ENCODE data around the gene LILRA5. TPM values are rescaled to one million over a fixed set of nuclear protein-coding genes. Genes with fewer than 3 reads are reported as not detected.
"Not testable (repeated sequence)": the region's sequence is repeated elsewhere in the genome, so short reads cannot be mapped to it uniquely, and the experiment has no call there.

LILRA5 gene
- total and polyA plus RNA-seq, 2 donors (not counting 1 experiment from before 2014, with no cell fraction given), result 1.8 TPM; not detected in 1

GRCh38 chr19:54281007-54281728 is 31.8 kb downstream of the LILRA5 start, which contains the start of gene LILRB2:
TSS of gene LILRB2 (minus strand) at chr19:54281110. CDS start at chr19:54280496, 614 bp downstream.
- ChIA-PET POLR2A (interaction anchor here (0.9 kb wide), 1 partner anchor 76 kb away, joined by 3 read pairs; no protein-coding TSS in a partner anchor), CTCF (interaction anchor here (0.8 to 7.2 kb wide), 4 partner anchors 14 to 110 kb away, joined by 3 to 49 read pairs (median 4); no protein-coding TSS in a partner anchor)
- 77% methylated on average over 6 of the region's 12 CpGs for WGBS (ENCODE audit: insufficient coverage)
- Histone ChIP-seq H2AFZ (ENCODE audit: insufficient read depth, low read depth, low read length, poor library complexity, severe bottlenecking) (no peak within 1 kb of the TSS), H3K36me3 (replicated peaks in 1 of 2; ENCODE audit: control extremely low read depth in 1 of 2, control insufficient read depth in 1 of 2, extremely low read depth in 1 of 2, insufficient read depth in 2 of 2, low read length in 1 of 2) (no peaks in the 10 kb centered on the region), H4K20me1 (ENCODE audit: control insufficient read depth, insufficient read depth, low read length, poor library complexity, severe bottlenecking) (no peaks in the 10 kb centered on the region), H3K4me1 (ENCODE audit: control insufficient read depth in 2 of 2, insufficient read depth in 2 of 2, low read length in 2 of 2) (peaks cover 62 to 64% of the 10 kb centered on the region in 2 donors), H3K27ac (ENCODE audit: low read length in 2 of 2) (no peak within 1 kb of the TSS), H3K9me3 (ENCODE audit: control extremely low read depth in 1 of 3, control insufficient read depth in 2 of 3, insufficient read depth in 1 of 3, low read length in 2 of 3) (peaks cover 0 to 8% (median 0%) of the 10 kb centered on the region in 3 donors), H3K9ac (ENCODE audit: low read length) (peak within 1 kb of the TSS; percentile 31), H3K79me2 (ENCODE audit: control insufficient read depth, insufficient read depth, low read length) (no peaks in the 10 kb centered on the region), H3K4me2 (replicated peaks; ENCODE audit: low read depth, low read length, poor library complexity, severe bottlenecking) (peak within 1 kb of the TSS; percentile 52), H3K27me3 (replicated peaks in 1 of 4; ENCODE audit: control extremely low read depth in 1 of 4, control insufficient read depth in 3 of 4, insufficient read depth in 4 of 4, low read length in 3 of 4) (peaks cover 0 to 23% (median 3%) of the 10 kb centered on the region in 4 experiments), H3K4me3 (ENCODE audit: control extremely low read depth in 1 of 5, extremely low read depth in 1 of 5, insufficient read depth in 1 of 5, low read depth in 2 of 5, low read length in 4 of 5) (peak within 1 kb of the TSS; percentile 2 to 50 (median 13))
- TF ChIP-seq CTCF (IDR thresholded peaks at IDR 0.05), result no peak
- TF ChIP-seq EZH2 (IDR thresholded peaks at IDR 0.05; ENCODE audit: borderline replicate concordance, insufficient read depth, low read depth, low read length, poor library complexity, severe bottlenecking), result no peak
- ATAC-seq (ENCODE audit: low read depth) (peak; percentile 7), DNase-seq (peak; percentile 59)
- no peaks in the 10 kb centered on the region for H3K9me3 Mint-ChIP-seq (ENCODE audit: insufficient read depth)
- peak within 1 kb of the TSS; percentile 79 for H3K27ac Mint-ChIP-seq
- H3K27me3 Mint-ChIP-seq, result peaks cover 5% of the 10 kb centered on the region
- peak within 1 kb of the TSS; percentile 89 for H3K4me3 Mint-ChIP-seq
- intact Hi-C loops (cut with micrococcal nuclease), result no loop called here
- peaks cover 65% of the 10 kb centered on the region for H3K4me1 Mint-ChIP-seq

- not testable (repeated sequence) for H3K27me3 Mint-ChIP-seq
- peak overlapping the region; percentile 89 for H3K4me3 Mint-ChIP-seq
Observed at GRCh38 chr19:54280441-54280840, 32.5 kb downstream of the LILRA5 start.

GRCh38 chr19:54280025-54280424 is 32.9 kb downstream of the LILRA5 start:
- ATAC-seq (ENCODE audit: low read depth); H3K79me2 ChIP-seq (ENCODE audit: control insufficient read depth, insufficient read depth, low read length); H3K27me3 Mint-ChIP-seq; H3K27ac ChIP-seq (ENCODE audit: low read length in 2 of 2); H3K9me3 Mint-ChIP-seq (ENCODE audit: insufficient read depth); H3K9ac ChIP-seq (ENCODE audit: low read length); H2AFZ ChIP-seq (ENCODE audit: insufficient read depth, low read depth, low read length, poor library complexity, severe bottlenecking); H3K4me3 ChIP-seq (ENCODE audit: control extremely low read depth in 1 of 5, extremely low read depth in 1 of 5, insufficient read depth in 1 of 5, low read depth in 2 of 5, low read length in 4 of 5); H3K36me3 ChIP-seq (replicated peaks in 1 of 2; ENCODE audit: control extremely low read depth in 1 of 2, control insufficient read depth in 1 of 2, extremely low read depth in 1 of 2, insufficient read depth in 2 of 2, low read length in 1 of 2); DNase-seq; intact Hi-C loops (cut with micrococcal nuclease); H3K9me3 ChIP-seq (ENCODE audit: control extremely low read depth in 1 of 3, control insufficient read depth in 2 of 3, insufficient read depth in 1 of 3, low read length in 2 of 3); H4K20me1 ChIP-seq (ENCODE audit: control insufficient read depth, insufficient read depth, low read length, poor library complexity, severe bottlenecking): not testable (repeated sequence)
- no CpG with 5 or more reads among the region's 4 CpGs for WGBS (ENCODE audit: insufficient coverage)
- Histone ChIP-seq H3K4me1 (ENCODE audit: control insufficient read depth in 2 of 2, insufficient read depth in 2 of 2, low read length in 2 of 2) (peaks cover 50 to 53% of the 10 kb centered on the region in 2 donors), H3K4me2 (replicated peaks; ENCODE audit: low read depth, low read length, poor library complexity, severe bottlenecking) (peak overlapping the region; percentile 52), H3K27me3 (replicated peaks in 1 of 4; ENCODE audit: control extremely low read depth in 1 of 4, control insufficient read depth in 3 of 4, insufficient read depth in 4 of 4, low read length in 3 of 4) (peaks cover 0 to 24% (median 3%) of the 10 kb centered on the region in 4 experiments)
- H3K4me1 Mint-ChIP-seq, result peaks cover 57% of the 10 kb centered on the region
- H3K4me3 Mint-ChIP-seq, result peak overlapping the region; percentile 89
- ChIA-PET POLR2A (interaction anchor here (0.6 kb wide), 1 partner anchor 50 kb away, joined by 3 read pairs; no protein-coding TSS in a partner anchor), CTCF (interaction anchor here (1.0 to 7.2 kb wide), 2 partner anchors 13 to 109 kb away, joined by 4 to 49 read pairs; no protein-coding TSS in a partner anchor)
- H3K27ac Mint-ChIP-seq, result peak overlapping the region; percentile 79

More at GRCh38 chr19:54280441-54280840, 32.5 kb downstream of the LILRA5 start:
- CTCF ChIA-PET, result interaction anchor here (0.8 to 7.2 kb wide), 5 partner anchors 14 to 111 kb away, joined by 3 to 49 read pairs (median 4); no protein-coding TSS in a partner anchor
- H2AFZ ChIP-seq (ENCODE audit: insufficient read depth, low read depth, low read length, poor library complexity, severe bottlenecking); H3K9me3 ChIP-seq (ENCODE audit: control extremely low read depth in 1 of 3, control insufficient read depth in 2 of 3, insufficient read depth in 1 of 3, low read length in 2 of 3); H3K9me3 Mint-ChIP-seq (ENCODE audit: insufficient read depth); H4K20me1 ChIP-seq (ENCODE audit: control insufficient read depth, insufficient read depth, low read length, poor library complexity, severe bottlenecking); H3K27ac ChIP-seq (ENCODE audit: low read length in 2 of 2); H3K79me2 ChIP-seq (ENCODE audit: control insufficient read depth, insufficient read depth, low read length); ATAC-seq (ENCODE audit: low read depth); intact Hi-C loops (cut with micrococcal nuclease); DNase-seq; H3K36me3 ChIP-seq (replicated peaks in 1 of 2; ENCODE audit: control extremely low read depth in 1 of 2, control insufficient read depth in 1 of 2, extremely low read depth in 1 of 2, insufficient read depth in 2 of 2, low read length in 1 of 2): not testable (repeated sequence)
- WGBS (ENCODE audit: insufficient coverage), result 9% methylated on average over 4 of the region's 10 CpGs
- Histone ChIP-seq H3K4me2 (replicated peaks; ENCODE audit: low read depth, low read length, poor library complexity, severe bottlenecking) (peak overlapping the region; percentile 52), H3K4me3 (ENCODE audit: control extremely low read depth in 1 of 5, extremely low read depth in 1 of 5, insufficient read depth in 1 of 5, low read depth in 2 of 5, low read length in 4 of 5) (peak overlapping the region; percentile 2 to 50 (median 13)), H3K4me1 (ENCODE audit: control insufficient read depth in 2 of 2, insufficient read depth in 2 of 2, low read length in 2 of 2) (peaks cover 54 to 57% of the 10 kb centered on the region in 2 donors), H3K9ac (ENCODE audit: low read length) (peak overlapping the region; percentile 31), H3K27me3 (replicated peaks in 1 of 4; ENCODE audit: control extremely low read depth in 1 of 4, control insufficient read depth in 3 of 4, insufficient read depth in 4 of 4, low read length in 3 of 4) (peaks cover 0 to 23% (median 3%) of the 10 kb centered on the region in 4 experiments)
- peak overlapping the region; percentile 79 for H3K27ac Mint-ChIP-seq
- POLR2A ChIA-PET, result interaction anchor here (0.9 kb wide), 1 partner anchor 76 kb away, joined by 3 read pairs; no protein-coding TSS in a partner anchor
- H3K4me1 Mint-ChIP-seq, result peaks cover 58% of the 10 kb centered on the region
